HEK293T (cell line): Measurements from ENCODE around the gene KCNH1.

ENCODE experiments used
- ARNT ChIP-seq: fragments of 450-650 bp; IDR thresholded peaks from 2 replicates; pipeline ENCODE4 v1.6.1; 2017; ENCODE audit warnings: mild to moderate bottlenecking
- BHLHE40 ChIP-seq: fragments of 450-650 bp; IDR thresholded peaks from 2 replicates; pipeline ENCODE4 v1.6.1; 2016; ENCODE audit warnings: mild to moderate bottlenecking, moderate library complexity, borderline replicate concordance
- FOXK2 ChIP-seq: fragments of 450-650 bp; IDR thresholded peaks from 2 replicates; pipeline ENCODE4 v1.6.1; 2016; ENCODE audit warnings: mild to moderate bottlenecking
- FOXM1 ChIP-seq: fragments of 450-650 bp; IDR thresholded peaks from 2 replicates; pipeline ENCODE4 v1.6.1; 2017; ENCODE audit warnings: mild to moderate bottlenecking, borderline replicate concordance
- NFRKB ChIP-seq: fragments of 450-650 bp; IDR thresholded peaks from 2 replicates; pipeline ENCODE4 v1.6.1; 2016; ENCODE audit warnings: mild to moderate bottlenecking, moderate library complexity
- SP1 ChIP-seq: fragments of 450-650 bp; IDR thresholded peaks from 2 replicates; pipeline ENCODE4 v1.6.1; 2017
- TARDBP ChIP-seq: fragments of 450-650 bp; IDR thresholded peaks from 2 replicates; pipeline ENCODE4 v1.6.1; 2016

GRCh38 chr1:210727709-210728108 lies 406.2 kb downstream of the KCNH1 start:
- TF ChIP-seq TARDBP, result no peak
- no peak for TF ChIP-seq NFRKB
- no peak for TF ChIP-seq ARNT
- no peak for TF ChIP-seq FOXK2
- no peak for TF ChIP-seq FOXM1
- TF ChIP-seq SP1, result no peak
- no peak for TF ChIP-seq BHLHE40
